Stimulated activated CD4-positive, alpha-beta T cell treated with anti-CD3 and anti-CD28 coated beads, Interleukin-4, amount 100 ng/mL, for 1 hour (primary cell): Measurements from ENCODE around the gene CT47A1.
"Not testable (repeated sequence)": the region's sequence is repeated elsewhere in the genome, so short reads cannot be mapped to it uniquely, and the experiment has no call there.

Experiments used
- DNase-seq: peaks from one replicate; pipeline ENCODE4 v3.0.0-alpha.2; 2020

The CT47A1 gene

GRCh38 chrX:120985660-120986059 is at the start of gene CT47A1:
Gene CT47A1 (minus strand): TSS chrX:120985760. CDS start chrX:120985529, 231 bp downstream.
- not testable (repeated sequence) for DNase-seq

- no peak for DNase-seq
Observed at GRCh38 chrX:121032531-121032930, 47.0 kb upstream of the CT47A1 start.

GRCh38 chrX:121030083-121030482 is 44.5 kb upstream of the CT47A1 start:
- no peak for DNase-seq

GRCh38 chrX:121028419-121028818 is 42.9 kb upstream of the CT47A1 start:
- DNase-seq, result no peak

- DNase-seq, result no peak
Observed at GRCh38 chrX:121014826-121015225, 29.3 kb upstream of the CT47A1 start.

GRCh38 chrX:121013897-121014455 is 28.4 kb upstream of the CT47A1 start:
- no peak for DNase-seq

- no peak for DNase-seq
Observed at GRCh38 chrX:121011254-121011653, 25.7 kb upstream of the CT47A1 start.

- DNase-seq, result no peak
Observed at GRCh38 chrX:121010218-121010617, 24.7 kb upstream of the CT47A1 start.

GRCh38 chrX:121009764-121010163 is 24.2 kb upstream of the CT47A1 start:
- DNase-seq, result no peak

GRCh38 chrX:121008920-121009319 is 23.4 kb upstream of the CT47A1 start:
- DNase-seq, result no peak

GRCh38 chrX:121000589-121000988 is 15.0 kb upstream of the CT47A1 start:
- no peak for DNase-seq

- DNase-seq, result no peak
Observed at GRCh38 chrX:120999413-120999812, 13.9 kb upstream of the CT47A1 start.

GRCh38 chrX:120956500-120956899 is 29.1 kb downstream of the CT47A1 start, which contains the start of gene CT47A7:
Gene CT47A7 (minus strand): TSS chrX:120956600. CDS start chrX:120956345, 255 bp downstream.
- not testable (repeated sequence) for DNase-seq
